ENCODE measurements around the gene CAB39L.

Gene CAB39L

DNA sequence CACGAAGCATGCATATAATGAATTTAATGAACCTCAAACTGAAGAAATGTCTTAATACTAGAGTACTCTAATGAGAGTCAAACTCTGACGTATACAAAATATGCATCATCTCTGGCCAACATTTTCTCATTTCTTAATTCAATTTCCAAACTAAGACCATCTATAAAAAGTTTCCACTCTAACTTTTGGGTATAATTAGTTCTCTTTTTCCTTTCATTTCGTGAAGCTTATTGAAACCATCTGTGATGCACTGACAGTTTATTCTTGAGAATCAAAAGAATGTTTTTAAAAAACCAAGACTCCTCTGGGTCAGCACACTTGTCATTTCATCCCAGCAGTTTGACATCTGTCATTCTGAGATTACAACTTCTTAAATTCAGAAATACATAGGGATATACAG, 90.0 kb downstream of the CAB39L start:
- Histone ChIP-seq H2BK15ac (ENCODE audit: low read length) (no peak overlapping the region), H3K27me3 (ENCODE audit: control insufficient read depth in 3 of 3, insufficient read depth in 3 of 3, low read depth in 1 of 3, low read length in 3 of 3) (no peaks in the 10 kb centered on the region), H3K9me3 (replicated peaks in 1 of 2; ENCODE audit: control insufficient read depth in 2 of 2, insufficient read depth in 1 of 2, low read depth in 1 of 2, low read length in 2 of 2) (peaks cover 0 to 7% of the 10 kb centered on the region in 2 donors), H2BK120ac (ENCODE audit: low read depth, low read length) (no peak overlapping the region), H2AK5ac (ENCODE audit: low read depth, low read length) (no peak overlapping the region), H2AFZ (ENCODE audit: low read length) (no peak overlapping the region), H3K36me3 (replicated peaks in 1 of 2; ENCODE audit: control insufficient read depth in 2 of 2, insufficient read depth in 2 of 2, low read length in 2 of 2) (no peaks in the 10 kb centered on the region), H2BK12ac (ENCODE audit: low read length) (no peak overlapping the region), H3K4me1 (ENCODE audit: control insufficient read depth in 2 of 2, insufficient read depth in 1 of 2, low read depth in 1 of 2, low read length in 2 of 2) (peaks cover 0 to under 1% of the 10 kb centered on the region in 2 donors), H2BK5ac (ENCODE audit: low read length) (no peak overlapping the region), H3K4me3 (ENCODE audit: low read length in 2 of 2) (no peak overlapping the region), H3K14ac (ENCODE audit: low read length) (no peak overlapping the region), H3K4me2 (ENCODE audit: insufficient read depth, low read length, poor library complexity, severe bottlenecking) (no peak overlapping the region), H3K4ac (ENCODE audit: low read length) (no peak overlapping the region), H3K27ac (replicated peaks; ENCODE audit: low read length) (no peak overlapping the region), H3K18ac (ENCODE audit: low read length) (no peak overlapping the region), H4K8ac (ENCODE audit: low read depth, low read length) (no peak overlapping the region), H3K9ac (ENCODE audit: low read depth, low read length, poor library complexity) (no peak overlapping the region), H3K23ac (ENCODE audit: low read depth, low read length, poor library complexity) (no peak overlapping the region), H4K91ac (ENCODE audit: low read depth, low read length, poor library complexity) (no peak overlapping the region), H3K79me1 (ENCODE audit: low read depth, low read length) (no peaks in the 10 kb centered on the region)
- no peak for DNase-seq (ENCODE audit: low spot score)
- WGBS, 2 donors (ENCODE audit: extremely low coverage in 2 of 2, insufficient read length in 2 of 2, insufficient replicate concordance in 1 of 2) = no CpG with 5 or more reads among the region's 3 CpGs

DNA sequence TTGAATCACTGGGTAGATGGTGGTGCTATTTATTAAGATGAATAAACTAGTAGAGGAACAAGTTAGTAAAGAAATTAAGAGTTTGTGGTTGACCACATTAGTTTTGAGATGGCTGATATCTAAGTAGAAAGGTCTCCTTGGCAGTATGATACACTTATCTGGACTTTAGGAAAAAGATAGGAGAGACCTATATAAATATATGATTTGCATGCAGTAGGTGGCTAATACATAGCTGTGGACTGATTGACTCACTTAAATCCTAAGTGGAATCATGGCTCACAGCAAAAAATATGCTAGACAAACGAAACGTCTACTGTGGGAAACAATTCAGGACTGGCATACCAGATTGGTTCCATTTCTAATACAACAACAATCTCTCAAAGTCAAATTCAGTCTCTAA, 92.0 kb downstream of the CAB39L start:
- no peak overlapping the region for H2BK120ac ChIP-seq (ENCODE audit: low read depth, low read length)
- peaks cover 0 to 3% of the 10 kb centered on the region in 2 donors for H3K4me1 ChIP-seq (ENCODE audit: control insufficient read depth in 2 of 2, insufficient read depth in 1 of 2, low read depth in 1 of 2, low read length in 2 of 2)
- no CpG with 5 or more reads among the region's 2 CpGs for WGBS, 2 donors (ENCODE audit: extremely low coverage in 2 of 2, insufficient read length in 2 of 2, insufficient replicate concordance in 1 of 2)
- no peak overlapping the region for H2BK5ac ChIP-seq (ENCODE audit: low read length)
- peaks cover 0 to 7% of the 10 kb centered on the region in 2 donors for H3K9me3 ChIP-seq (replicated peaks in 1 of 2; ENCODE audit: control insufficient read depth in 2 of 2, insufficient read depth in 1 of 2, low read depth in 1 of 2, low read length in 2 of 2)
- no peak overlapping the region for H3K23ac ChIP-seq (ENCODE audit: low read depth, low read length, poor library complexity)
- H2BK12ac ChIP-seq (ENCODE audit: low read length) = no peak overlapping the region
- H3K18ac ChIP-seq (ENCODE audit: low read length) = no peak overlapping the region
- no peak overlapping the region for H2AK5ac ChIP-seq (ENCODE audit: low read depth, low read length)
- H4K91ac ChIP-seq (ENCODE audit: low read depth, low read length, poor library complexity) = no peak overlapping the region
- no peak overlapping the region for H2BK15ac ChIP-seq (ENCODE audit: low read length)
- H4K8ac ChIP-seq (ENCODE audit: low read depth, low read length) = no peak overlapping the region
- H3K79me1 ChIP-seq (ENCODE audit: low read depth, low read length) = no peaks in the 10 kb centered on the region
- DNase-seq (ENCODE audit: low spot score) = no peak
- no peaks in the 10 kb centered on the region for H3K27me3 ChIP-seq (ENCODE audit: control insufficient read depth in 3 of 3, insufficient read depth in 3 of 3, low read depth in 1 of 3, low read length in 3 of 3)
- no peak overlapping the region for H3K9ac ChIP-seq (ENCODE audit: low read depth, low read length, poor library complexity)
- H3K36me3 ChIP-seq (replicated peaks in 1 of 2; ENCODE audit: control insufficient read depth in 2 of 2, insufficient read depth in 2 of 2, low read length in 2 of 2) = no peaks in the 10 kb centered on the region
- H3K27ac ChIP-seq (replicated peaks; ENCODE audit: low read length) = no peak overlapping the region
- H3K4me2 ChIP-seq (ENCODE audit: insufficient read depth, low read length, poor library complexity, severe bottlenecking) = no peak overlapping the region
- no peak overlapping the region for H3K4me3 ChIP-seq (ENCODE audit: low read length in 2 of 2)
- no peak overlapping the region for H3K4ac ChIP-seq (ENCODE audit: low read length)
- no peak overlapping the region for H3K14ac ChIP-seq (ENCODE audit: low read length)
- H2AFZ ChIP-seq (ENCODE audit: low read length) = no peak overlapping the region

DNA sequence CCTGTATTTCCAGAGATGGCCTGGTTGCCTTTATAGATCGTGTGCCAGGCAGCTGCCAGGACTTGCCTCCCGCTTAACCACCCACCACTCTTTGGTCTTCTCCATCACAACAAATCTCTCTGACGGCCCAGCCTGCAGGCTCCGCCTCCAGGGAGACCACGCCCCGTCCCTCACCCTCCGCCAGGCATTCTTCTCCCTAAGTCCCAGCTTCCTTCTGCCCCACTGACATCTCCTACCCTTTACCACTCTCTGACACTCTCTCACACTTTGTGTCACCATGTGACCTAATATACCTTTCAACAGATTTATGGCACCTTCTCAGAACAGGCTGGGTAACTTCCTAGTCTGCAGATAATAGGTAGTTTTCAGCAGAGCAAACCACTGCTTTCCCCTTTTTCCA, 95.1 kb downstream of the CAB39L start:
- H3K18ac ChIP-seq (ENCODE audit: low read length) = no peak overlapping the region
- no peak for DNase-seq (ENCODE audit: low spot score)

GRCh38 chr13:49347650-49348385, 96.0 kb downstream of the CAB39L start:
- no peak for DNase-seq (ENCODE audit: low spot score)
- Histone ChIP-seq H3K9me3 (replicated peaks in 1 of 2; ENCODE audit: control insufficient read depth in 2 of 2, insufficient read depth in 1 of 2, low read depth in 1 of 2, low read length in 2 of 2) (peaks cover 0 to 1% of the 10 kb centered on the region in 2 donors), H2AFZ (ENCODE audit: low read length) (no peak overlapping the region), H3K18ac (ENCODE audit: low read length) (no peak overlapping the region), H2BK5ac (ENCODE audit: low read length) (no peak overlapping the region), H4K8ac (ENCODE audit: low read depth, low read length) (no peak overlapping the region), H3K4me3 (ENCODE audit: low read length in 2 of 2) (no peak overlapping the region), H2BK12ac (ENCODE audit: low read length) (no peak overlapping the region), H2AK5ac (ENCODE audit: low read depth, low read length) (no peak overlapping the region), H4K91ac (ENCODE audit: low read depth, low read length, poor library complexity) (no peak overlapping the region), H3K36me3 (replicated peaks in 1 of 2; ENCODE audit: control insufficient read depth in 2 of 2, insufficient read depth in 2 of 2, low read length in 2 of 2) (no peaks in the 10 kb centered on the region), H3K27me3 (ENCODE audit: control insufficient read depth in 3 of 3, insufficient read depth in 3 of 3, low read depth in 1 of 3, low read length in 3 of 3) (no peaks in the 10 kb centered on the region), H3K4me2 (ENCODE audit: insufficient read depth, low read length, poor library complexity, severe bottlenecking) (no peak overlapping the region), H3K14ac (ENCODE audit: low read length) (no peak overlapping the region), H3K9ac (ENCODE audit: low read depth, low read length, poor library complexity) (no peak overlapping the region), H3K79me1 (ENCODE audit: low read depth, low read length) (no peaks in the 10 kb centered on the region), H3K27ac (replicated peaks; ENCODE audit: low read length) (no peak overlapping the region), H3K4ac (ENCODE audit: low read length) (no peak overlapping the region), H3K23ac (ENCODE audit: low read depth, low read length, poor library complexity) (no peak overlapping the region), H2BK120ac (ENCODE audit: low read depth, low read length) (no peak overlapping the region), H2BK15ac (ENCODE audit: low read length) (no peak overlapping the region), H3K4me1 (ENCODE audit: control insufficient read depth in 2 of 2, insufficient read depth in 1 of 2, low read depth in 1 of 2, low read length in 2 of 2) (peaks cover 0 to 3% of the 10 kb centered on the region in 2 donors)
- WGBS, 2 donors (ENCODE audit: extremely low coverage in 2 of 2, insufficient read length in 2 of 2, insufficient replicate concordance in 1 of 2) = 100% methylated on average over 2 of the region's 23 CpGs; no CpG with 5 or more reads in 1 of the 2 donors

More for the DNA sequence above, 95.1 kb downstream of the CAB39L start:
- Histone ChIP-seq H3K9me3 (replicated peaks in 1 of 2; ENCODE audit: control insufficient read depth in 2 of 2, insufficient read depth in 1 of 2, low read depth in 1 of 2, low read length in 2 of 2) (peaks cover 0 to 1% of the 10 kb centered on the region in 2 donors), H3K79me1 (ENCODE audit: low read depth, low read length) (no peaks in the 10 kb centered on the region), H3K4me1 (ENCODE audit: control insufficient read depth in 2 of 2, insufficient read depth in 1 of 2, low read depth in 1 of 2, low read length in 2 of 2) (peaks cover 0 to 3% of the 10 kb centered on the region in 2 donors), H2BK12ac (ENCODE audit: low read length) (no peak overlapping the region), H3K36me3 (replicated peaks in 1 of 2; ENCODE audit: control insufficient read depth in 2 of 2, insufficient read depth in 2 of 2, low read length in 2 of 2) (no peaks in the 10 kb centered on the region), H3K4me3 (ENCODE audit: low read length in 2 of 2) (no peak overlapping the region), H3K14ac (ENCODE audit: low read length) (peak overlapping the region; percentile 56), H3K23ac (ENCODE audit: low read depth, low read length, poor library complexity) (no peak overlapping the region), H3K27me3 (ENCODE audit: control insufficient read depth in 3 of 3, insufficient read depth in 3 of 3, low read depth in 1 of 3, low read length in 3 of 3) (no peaks in the 10 kb centered on the region), H3K4ac (ENCODE audit: low read length) (no peak overlapping the region), H2AK5ac (ENCODE audit: low read depth, low read length) (no peak overlapping the region), H4K91ac (ENCODE audit: low read depth, low read length, poor library complexity) (no peak overlapping the region), H3K4me2 (ENCODE audit: insufficient read depth, low read length, poor library complexity, severe bottlenecking) (no peak overlapping the region), H2BK120ac (ENCODE audit: low read depth, low read length) (no peak overlapping the region), H2AFZ (ENCODE audit: low read length) (no peak overlapping the region), H2BK5ac (ENCODE audit: low read length) (no peak overlapping the region), H2BK15ac (ENCODE audit: low read length) (no peak overlapping the region), H3K27ac (replicated peaks; ENCODE audit: low read length) (no peak overlapping the region), H3K9ac (ENCODE audit: low read depth, low read length, poor library complexity) (no peak overlapping the region), H4K8ac (ENCODE audit: low read depth, low read length) (no peak overlapping the region)
- WGBS, 2 donors (ENCODE audit: extremely low coverage in 2 of 2, insufficient read length in 2 of 2, insufficient replicate concordance in 1 of 2) = no CpG with 5 or more reads among the region's 7 CpGs
